ENCODE measurements around the gene CERS6.

GRCh38 chr2:168797286-168797655, 341.2 kb downstream of the CERS6 start:
- TF ChIP-seq, protein P1, sequence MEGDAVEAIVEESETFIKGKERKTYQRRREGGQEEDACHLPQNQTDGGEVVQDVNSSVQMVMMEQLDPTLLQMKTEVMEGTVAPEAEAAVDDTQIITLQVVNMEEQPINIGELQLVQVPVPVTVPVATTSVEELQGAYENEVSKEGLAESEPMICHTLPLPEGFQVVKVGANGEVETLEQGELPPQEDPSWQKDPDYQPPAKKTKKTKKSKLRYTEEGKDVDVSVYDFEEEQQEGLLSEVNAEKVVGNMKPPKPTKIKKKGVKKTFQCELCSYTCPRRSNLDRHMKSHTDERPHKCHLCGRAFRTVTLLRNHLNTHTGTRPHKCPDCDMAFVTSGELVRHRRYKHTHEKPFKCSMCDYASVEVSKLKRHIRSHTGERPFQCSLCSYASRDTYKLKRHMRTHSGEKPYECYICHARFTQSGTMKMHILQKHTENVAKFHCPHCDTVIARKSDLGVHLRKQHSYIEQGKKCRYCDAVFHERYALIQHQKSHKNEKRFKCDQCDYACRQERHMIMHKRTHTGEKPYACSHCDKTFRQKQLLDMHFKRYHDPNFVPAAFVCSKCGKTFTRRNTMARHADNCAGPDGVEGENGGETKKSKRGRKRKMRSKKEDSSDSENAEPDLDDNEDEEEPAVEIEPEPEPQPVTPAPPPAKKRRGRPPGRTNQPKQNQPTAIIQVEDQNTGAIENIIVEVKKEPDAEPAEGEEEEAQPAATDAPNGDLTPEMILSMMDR (conservative IDR thresholded peaks at IDR 0.05) = no peak
- TF ChIP-seq ZFX (IDR thresholded peaks at IDR 0.05) = no peak
